ENCODE data around the gene CALCOCO1.

GRCh38 chr12:53670308-53670707, 56.9 kb downstream of the CALCOCO1 start:
- TF ChIP-seq POLR2A (IDR thresholded peaks at IDR 0.05) (no peak), CTCF (IDR thresholded peaks at IDR 0.05) (no peak)

Measured in adrenal gland (tissue), 5 donors.